ENCODE data around the gene PTCD3. TPM values are rescaled to one million over a fixed set of nuclear protein-coding genes. Genes with fewer than 3 reads are reported as not detected.

The PTCD3 gene
- total RNA-seq, 2 donors from 2014 or later: 70.7 to 129 TPM

GRCh38 chr2:86079981-86080911, 25.8 kb upstream of the PTCD3 start:
- peaks cover 16% of the 10 kb centered on the region for H3K36me3 ChIP-seq
- no peak overlapping the region for H3K4me3 ChIP-seq
- no peaks in the 10 kb centered on the region for H3K27me3 ChIP-seq (replicated peaks; ENCODE audit: insufficient read depth)
- H3K9me3 ChIP-seq: no peaks in the 10 kb centered on the region
- no peak overlapping the region for H3K27ac ChIP-seq
- ATAC-seq (ENCODE audit: insufficient number of reproducible peaks, low FRiP score, low read depth): peak; percentile 21
- H3K4me1 ChIP-seq (ENCODE audit: control insufficient read depth in 1 of 2, low read depth in 2 of 2): peaks cover 0 to 7% of the 10 kb centered on the region in 2 donors
- DNase-seq (ENCODE audit: low spot score): peak; percentile 36
- TF ChIP-seq, protein P1, sequence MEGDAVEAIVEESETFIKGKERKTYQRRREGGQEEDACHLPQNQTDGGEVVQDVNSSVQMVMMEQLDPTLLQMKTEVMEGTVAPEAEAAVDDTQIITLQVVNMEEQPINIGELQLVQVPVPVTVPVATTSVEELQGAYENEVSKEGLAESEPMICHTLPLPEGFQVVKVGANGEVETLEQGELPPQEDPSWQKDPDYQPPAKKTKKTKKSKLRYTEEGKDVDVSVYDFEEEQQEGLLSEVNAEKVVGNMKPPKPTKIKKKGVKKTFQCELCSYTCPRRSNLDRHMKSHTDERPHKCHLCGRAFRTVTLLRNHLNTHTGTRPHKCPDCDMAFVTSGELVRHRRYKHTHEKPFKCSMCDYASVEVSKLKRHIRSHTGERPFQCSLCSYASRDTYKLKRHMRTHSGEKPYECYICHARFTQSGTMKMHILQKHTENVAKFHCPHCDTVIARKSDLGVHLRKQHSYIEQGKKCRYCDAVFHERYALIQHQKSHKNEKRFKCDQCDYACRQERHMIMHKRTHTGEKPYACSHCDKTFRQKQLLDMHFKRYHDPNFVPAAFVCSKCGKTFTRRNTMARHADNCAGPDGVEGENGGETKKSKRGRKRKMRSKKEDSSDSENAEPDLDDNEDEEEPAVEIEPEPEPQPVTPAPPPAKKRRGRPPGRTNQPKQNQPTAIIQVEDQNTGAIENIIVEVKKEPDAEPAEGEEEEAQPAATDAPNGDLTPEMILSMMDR (IDR thresholded peaks at IDR 0.05): peak; percentile 73

GRCh38 chr2:86081724-86082123, 24.3 kb upstream of the PTCD3 start:
- H3K4me1 ChIP-seq (ENCODE audit: control insufficient read depth in 1 of 2, low read depth in 2 of 2): peaks cover 0 to 7% of the 10 kb centered on the region in 2 donors
- ATAC-seq (ENCODE audit: insufficient number of reproducible peaks, low FRiP score, low read depth): no peak
- H3K9me3 ChIP-seq: no peaks in the 10 kb centered on the region
- H3K4me3 ChIP-seq: no peak overlapping the region
- TF ChIP-seq, protein P1 (IDR thresholded peaks at IDR 0.05): no peak
- no peaks in the 10 kb centered on the region for H3K27me3 ChIP-seq (replicated peaks; ENCODE audit: insufficient read depth)
- peaks cover 28% of the 10 kb centered on the region for H3K36me3 ChIP-seq
- DNase-seq (ENCODE audit: low spot score): no peak
- no peak overlapping the region for H3K27ac ChIP-seq

DNA sequence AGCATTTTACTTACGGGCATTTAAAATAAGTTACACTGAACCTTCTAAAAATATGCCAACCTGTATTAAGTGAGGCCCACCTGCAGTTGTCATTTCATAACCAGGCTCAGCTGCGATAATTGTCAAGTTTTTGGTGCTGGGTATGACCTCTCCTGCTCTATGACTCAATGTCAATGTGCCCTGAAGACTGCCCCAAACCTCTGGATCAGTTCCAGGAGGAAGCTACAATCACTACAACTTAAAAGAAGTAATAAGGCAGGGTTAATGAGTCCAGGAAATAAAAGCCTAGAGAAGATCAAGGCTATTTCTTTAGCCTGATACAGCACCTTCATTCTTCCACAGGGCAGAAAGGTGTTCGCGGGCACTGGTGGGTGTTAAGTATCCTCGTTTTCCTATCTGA, 23.3 kb upstream of the PTCD3 start:
- DNase-seq (ENCODE audit: low spot score) (no peak), ATAC-seq (ENCODE audit: insufficient number of reproducible peaks, low FRiP score, low read depth) (no peak)
- H3K4me1 ChIP-seq (ENCODE audit: control insufficient read depth in 1 of 2, low read depth in 2 of 2): peaks cover 0 to 7% of the 10 kb centered on the region in 2 donors
- peaks cover 23% of the 10 kb centered on the region for H3K36me3 ChIP-seq
- no peaks in the 10 kb centered on the region for H3K9me3 ChIP-seq
- no peaks in the 10 kb centered on the region for H3K27me3 ChIP-seq (replicated peaks; ENCODE audit: insufficient read depth)
- TF ChIP-seq, protein P1 (IDR thresholded peaks at IDR 0.05): no peak
- H3K27ac ChIP-seq: no peak overlapping the region
- H3K4me3 ChIP-seq: no peak overlapping the region

- no peaks in the 10 kb centered on the region for H3K4me1 ChIP-seq (ENCODE audit: control insufficient read depth in 1 of 2, low read depth in 2 of 2)
- DNase-seq (ENCODE audit: low spot score) (no peak), ATAC-seq (ENCODE audit: insufficient number of reproducible peaks, low FRiP score, low read depth) (no peak)
- H3K9me3 ChIP-seq: no peaks in the 10 kb centered on the region
- TF ChIP-seq, protein P1 (IDR thresholded peaks at IDR 0.05): peak; percentile 24
- H3K36me3 ChIP-seq: peaks cover 43% of the 10 kb centered on the region
- H3K27ac ChIP-seq: no peak overlapping the region
- no peaks in the 10 kb centered on the region for H3K27me3 ChIP-seq (replicated peaks; ENCODE audit: insufficient read depth)
- no peak overlapping the region for H3K4me3 ChIP-seq
Measured at GRCh38 chr2:86087936-86088850, 17.8 kb upstream of the PTCD3 start.

DNA sequence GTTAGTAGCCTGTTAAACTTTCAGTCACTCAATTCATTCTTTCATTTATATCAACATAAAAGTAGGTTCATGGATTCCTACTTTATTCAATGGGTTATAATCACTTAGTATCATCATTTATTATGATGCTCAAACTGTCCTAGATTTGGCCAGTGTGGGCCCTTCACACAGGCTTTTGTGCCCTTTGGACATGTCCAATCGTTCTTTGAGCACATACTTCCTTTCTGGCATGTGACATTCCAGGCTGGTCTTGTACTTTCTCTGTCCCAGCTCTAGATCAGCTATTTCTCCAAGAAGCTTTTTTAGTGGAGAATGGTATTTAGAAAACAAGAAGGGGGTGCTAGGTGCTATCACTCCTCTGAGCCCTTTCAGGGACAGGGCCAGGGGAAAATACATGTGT, 11.8 kb upstream of the PTCD3 start:
- ATAC-seq (ENCODE audit: insufficient number of reproducible peaks, low FRiP score, low read depth) (no peak), DNase-seq (ENCODE audit: low spot score) (no peak)
- Histone ChIP-seq H3K4me1 (ENCODE audit: control insufficient read depth in 1 of 2, low read depth in 2 of 2) (no peaks in the 10 kb centered on the region), H3K36me3 (peaks cover 31% of the 10 kb centered on the region), H3K4me3 (no peak overlapping the region), H3K27ac (no peak overlapping the region), H3K27me3 (replicated peaks; ENCODE audit: insufficient read depth) (no peaks in the 10 kb centered on the region), H3K9me3 (no peaks in the 10 kb centered on the region)
- TF ChIP-seq, protein P1 (IDR thresholded peaks at IDR 0.05): no peak

Data from thoracic aorta (tissue), 2 donors.